Astrocyte (in vitro differentiated cells and primary cell): ENCODE measurements around the gene MIEF1. TPM values are rescaled to one million over a fixed set of nuclear protein-coding genes. Genes with fewer than 3 reads are reported as not detected.
A peak's percentile ranks its signal among the peaks of the same experiment; 100 is the strongest.

ENCODE experiments used
- DNase-seq: peaks from one replicate; pipeline ENCODE4 v3.0.0-alpha.2; 2010; ENCODE audit warnings: low read depth
- FAIRE-seq: peaks from 2 replicates; lab custom pipeline; 2011; peaks lifted over from hg19 to GRCh38; lab: Jason Lieb, UNC
- H2AFZ ChIP-seq: 2 replicates; pipeline ENCODE4 v1.6.0; 2012; ENCODE audit warnings: low read depth, low read length, inconsistent platforms
- H3K27ac ChIP-seq: 2 replicates; pipeline ENCODE4 v1.5.1; 2011; ENCODE audit warnings: low read depth, low read length, inconsistent platforms
- H3K27me3 ChIP-seq: 2 replicates; pipeline ENCODE4 v1.6.0; 2011; ENCODE audit warnings: low read length, inconsistent platforms; ENCODE audit not compliant: insufficient read depth
- H3K36me3 ChIP-seq: 2 replicates; pipeline ENCODE4 v1.5.1; 2011; ENCODE audit warnings: low read length, inconsistent platforms; ENCODE audit not compliant: insufficient read depth
- H3K4me1 ChIP-seq: 2 replicates; pipeline ENCODE4 v1.5.1; 2011; ENCODE audit warnings: low read length, inconsistent platforms; ENCODE audit not compliant: insufficient read depth
- H3K4me2 ChIP-seq: 2 replicates; pipeline ENCODE4 v1.6.0; 2012; ENCODE audit warnings: low read length, inconsistent platforms
- H3K4me3 ChIP-seq: 2 replicates; pipeline ENCODE4 v1.5.1; 2011; ENCODE audit warnings: low read depth, mild to moderate bottlenecking, low read length, inconsistent platforms; ENCODE audit not compliant: insufficient read depth
- H3K79me2 ChIP-seq: 2 replicates; pipeline ENCODE4 v1.6.0; 2012; ENCODE audit warnings: mild to moderate bottlenecking, low read length, inconsistent platforms; ENCODE audit not compliant: insufficient read depth
- H3K9ac ChIP-seq: 2 replicates; pipeline ENCODE4 v1.6.0; 2012; ENCODE audit warnings: mild to moderate bottlenecking, low read length, inconsistent platforms
- H3K9me3 ChIP-seq: 2 replicates; pipeline ENCODE4 v1.5.1; 2012; ENCODE audit warnings: low read depth, mild to moderate bottlenecking, low read length, inconsistent platforms; ENCODE audit not compliant: insufficient read depth
- H4K20me1 ChIP-seq: 2 replicates; pipeline ENCODE4 v1.6.0; 2012; ENCODE audit warnings: low read length, inconsistent platforms; ENCODE audit not compliant: insufficient read depth
- H3K27ac Mint-ChIP-seq: one replicate; pipeline ENCODE4 v1.8.0; 2021; ENCODE audit warnings: mild to moderate bottlenecking, mixed read lengths; ENCODE audit not compliant: unreplicated experiment
- H3K27me3 Mint-ChIP-seq: one replicate; pipeline ENCODE4 v1.8.0; 2021; ENCODE audit warnings: low read depth, mixed read lengths; ENCODE audit not compliant: unreplicated experiment
- H3K36me3 Mint-ChIP-seq: one replicate; pipeline ENCODE4 v1.8.0; 2021; ENCODE audit warnings: low read depth, mixed read lengths; ENCODE audit not compliant: unreplicated experiment
- H3K4me1 Mint-ChIP-seq: one replicate; pipeline ENCODE4 v1.8.0; 2021; ENCODE audit warnings: low read depth, mixed read lengths; ENCODE audit not compliant: unreplicated experiment
- H3K4me3 Mint-ChIP-seq: one replicate; pipeline ENCODE4 v1.8.0; 2021; ENCODE audit warnings: mild to moderate bottlenecking, moderate library complexity, mixed read lengths; ENCODE audit not compliant: unreplicated experiment
- H3K9me3 Mint-ChIP-seq: one replicate; pipeline ENCODE4 v1.8.0; 2021; ENCODE audit warnings: mild to moderate bottlenecking, mixed read lengths; ENCODE audit not compliant: unreplicated experiment
- CTCF ChIP-seq: IDR thresholded peaks from 2 replicates; pipeline ENCODE4 v1.5.1; 2011; ENCODE audit warnings: low read depth, mild to moderate bottlenecking, inconsistent platforms, low read length, moderate library complexity; ENCODE audit not compliant: insufficient read depth
- EZH2 ChIP-seq: IDR thresholded peaks from 2 replicates; pipeline ENCODE4 v1.6.1; 2012; ENCODE audit warnings: mild to moderate bottlenecking, low read length, inconsistent platforms; ENCODE audit not compliant: insufficient read depth
- total RNA-seq: library from RNA; stranded (reverse); gene quantifications from 2 replicates; pipeline ENCODE4 v1.2.1, GENCODE V29; 2021

The MIEF1 gene
- total RNA-seq, 1 donor from 2014 or later, result 35.6 TPM

GRCh38 chr22:39501644-39502108, 414 bp upstream of the MIEF1 start:
- H3K27me3 Mint-ChIP-seq, result peaks cover 3% of the 10 kb centered on the region
- no peaks in the 10 kb centered on the region for H3K9me3 Mint-ChIP-seq
- peak overlapping the region; percentile 93 for H3K4me2 ChIP-seq
- H3K4me3 Mint-ChIP-seq, result peak overlapping the region; percentile 98
- FAIRE-seq (no peak), DNase-seq (no peak)
- H3K9ac ChIP-seq, result peak overlapping the region; percentile 83
- H3K4me1 Mint-ChIP-seq, result peaks cover 5% of the 10 kb centered on the region
- peaks cover 24% of the 10 kb centered on the region for H4K20me1 ChIP-seq
- peaks cover 42% of the 10 kb centered on the region for H3K79me2 ChIP-seq
- peak overlapping the region; percentile 90 for H2AFZ ChIP-seq
- peaks cover 17% of the 10 kb centered on the region for H3K36me3 ChIP-seq
- peak overlapping the region; percentile 56 for H3K27ac Mint-ChIP-seq
- no peak overlapping the region for H3K27ac ChIP-seq
- H3K27me3 ChIP-seq, result no peaks in the 10 kb centered on the region
- peaks cover 21% of the 10 kb centered on the region for H3K4me1 ChIP-seq
- peak overlapping the region; percentile 88 for H3K4me3 ChIP-seq
- H3K9me3 ChIP-seq, result no peaks in the 10 kb centered on the region
- H3K36me3 Mint-ChIP-seq, result peaks cover 15% of the 10 kb centered on the region
- TF ChIP-seq CTCF, result no peak
- TF ChIP-seq EZH2, result no peak

- Histone ChIP-seq H3K4me3 (peak overlapping the region; percentile 88), H3K36me3 (peaks cover 22% of the 10 kb centered on the region), H3K9ac (peak overlapping the region; percentile 83), H3K27ac (peak overlapping the region; percentile 21), H3K79me2 (peaks cover 49% of the 10 kb centered on the region), H3K4me1 (peaks cover 21% of the 10 kb centered on the region), H2AFZ (peak overlapping the region; percentile 51), H4K20me1 (peaks cover 27% of the 10 kb centered on the region), H3K4me2 (peak overlapping the region; percentile 93), H3K27me3 (no peaks in the 10 kb centered on the region), H3K9me3 (no peaks in the 10 kb centered on the region)
- Mint-ChIP-seq H3K27me3 (peaks cover 3% of the 10 kb centered on the region), H3K4me1 (peaks cover 5% of the 10 kb centered on the region), H3K36me3 (peaks cover 17% of the 10 kb centered on the region), H3K27ac (peak overlapping the region; percentile 86), H3K9me3 (no peaks in the 10 kb centered on the region), H3K4me3 (peak overlapping the region; percentile 98)
- DNase-seq, result no peak
- FAIRE-seq, result no peak
- TF ChIP-seq EZH2, result no peak
- no peak for TF ChIP-seq CTCF
These were observed 809 bp downstream of the MIEF1 start for GRCh38 chr22:39502789-39503409.

- peak overlapping the region; percentile 98 for H3K4me3 Mint-ChIP-seq
- peaks cover 5% of the 10 kb centered on the region for H3K4me1 Mint-ChIP-seq
- peak overlapping the region; percentile 88 for H3K4me3 ChIP-seq
- H3K27me3 Mint-ChIP-seq, result peaks cover 3% of the 10 kb centered on the region
- H3K79me2 ChIP-seq, result peaks cover 56% of the 10 kb centered on the region
- H4K20me1 ChIP-seq, result peaks cover 34% of the 10 kb centered on the region
- no peak overlapping the region for H3K27ac ChIP-seq
- H3K36me3 Mint-ChIP-seq, result peaks cover 17% of the 10 kb centered on the region
- no peaks in the 10 kb centered on the region for H3K9me3 Mint-ChIP-seq
- TF ChIP-seq CTCF (no peak), EZH2 (no peak)
- peak overlapping the region; percentile 93 for H3K4me2 ChIP-seq
- DNase-seq, result no peak
- FAIRE-seq, result no peak
- peaks cover 21% of the 10 kb centered on the region for H3K4me1 ChIP-seq
- H3K9ac ChIP-seq, result peak overlapping the region; percentile 83
- H3K27ac Mint-ChIP-seq, result peak overlapping the region; percentile 79
- H3K27me3 ChIP-seq, result no peaks in the 10 kb centered on the region
- H3K36me3 ChIP-seq, result peaks cover 25% of the 10 kb centered on the region
- H2AFZ ChIP-seq, result no peak overlapping the region
- no peaks in the 10 kb centered on the region for H3K9me3 ChIP-seq
These were observed 1.5 kb downstream of the MIEF1 start for GRCh38 chr22:39503630-39504029.
